Chondrocyte (in vitro differentiated cells): ENCODE data around the gene KIAA0319L. TPM values are rescaled to one million over a fixed set of nuclear protein-coding genes. Genes with fewer than 3 reads are reported as not detected.
A peak's percentile ranks its signal among the peaks of the same experiment; 100 is the strongest.

Experiments used
- DNase-seq: peaks from one replicate; pipeline ENCODE4 v3.0.0; 2021; ENCODE audit warnings: mixed read lengths, low spot score
- H3K27ac Mint-ChIP-seq: one replicate; pipeline ENCODE4 v1.8.0; 2021; ENCODE audit warnings: mild to moderate bottlenecking, moderate library complexity, mixed read lengths; ENCODE audit not compliant: unreplicated experiment
- H3K27me3 Mint-ChIP-seq: 2 replicates; pipeline ENCODE4 v1.8.0; 2021; ENCODE audit warnings: low read depth, mixed read lengths
- H3K36me3 Mint-ChIP-seq: 2 replicates; pipeline ENCODE4 v1.8.0; 2021; ENCODE audit warnings: low read depth, mixed read lengths
- H3K4me1 Mint-ChIP-seq: 2 replicates; pipeline ENCODE4 v1.8.0; 2021; ENCODE audit warnings: low read depth, mild to moderate bottlenecking, mixed read lengths
- H3K4me3 Mint-ChIP-seq: one replicate; pipeline ENCODE4 v1.8.0; 2021; ENCODE audit warnings: mild to moderate bottlenecking, moderate library complexity, mixed read lengths; ENCODE audit not compliant: unreplicated experiment
- H3K9me3 Mint-ChIP-seq: 2 replicates; pipeline ENCODE4 v1.8.0; 2021; ENCODE audit warnings: low read depth, mixed read lengths
- total RNA-seq: library from RNA; stranded (reverse); gene quantifications from 3 replicates; pipeline ENCODE4 v1.2.1, GENCODE V29; 2021
- TF ChIP-seq, protein P1 (sequence below): fragments of 200-600 bp; sonication (generic); IDR thresholded peaks from 2 replicates; pipeline ENCODE4 v1.5.0; 2021; ENCODE audit warnings: antibody characterized with exemption, mild to moderate bottlenecking, moderate library complexity

The KIAA0319L gene
- total RNA-seq, 1 donor from 2014 or later: 28.7 TPM

DNA sequence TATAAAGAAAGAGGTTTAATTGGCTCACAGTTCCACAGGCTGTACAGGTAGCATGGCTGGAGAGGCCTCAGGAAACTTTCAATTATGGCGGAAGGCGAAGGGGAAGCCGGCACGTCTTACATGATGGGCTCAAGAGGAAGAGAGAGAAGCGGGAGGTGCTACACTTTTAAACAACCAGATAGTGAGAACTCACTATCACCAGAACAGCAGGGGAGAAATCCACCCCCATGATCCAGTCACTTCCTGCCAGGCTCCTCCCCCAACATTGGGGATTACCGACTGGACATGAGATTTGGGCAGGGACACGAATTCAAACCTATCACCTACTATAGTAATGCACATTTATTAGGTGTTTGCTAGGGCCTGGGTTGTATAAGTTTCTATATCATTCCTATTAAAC, 170.9 kb downstream of the KIAA0319L start:
- peaks cover 3% of the 10 kb centered on the region for H3K9me3 Mint-ChIP-seq
- no peak for DNase-seq
- peaks cover 29% of the 10 kb centered on the region for H3K36me3 Mint-ChIP-seq
- no peaks in the 10 kb centered on the region for H3K4me1 Mint-ChIP-seq
- H3K27ac Mint-ChIP-seq: peak overlapping the region; percentile 30
- H3K27me3 Mint-ChIP-seq: no peaks in the 10 kb centered on the region
- H3K4me3 Mint-ChIP-seq: no peak overlapping the region
- TF ChIP-seq, protein P1, sequence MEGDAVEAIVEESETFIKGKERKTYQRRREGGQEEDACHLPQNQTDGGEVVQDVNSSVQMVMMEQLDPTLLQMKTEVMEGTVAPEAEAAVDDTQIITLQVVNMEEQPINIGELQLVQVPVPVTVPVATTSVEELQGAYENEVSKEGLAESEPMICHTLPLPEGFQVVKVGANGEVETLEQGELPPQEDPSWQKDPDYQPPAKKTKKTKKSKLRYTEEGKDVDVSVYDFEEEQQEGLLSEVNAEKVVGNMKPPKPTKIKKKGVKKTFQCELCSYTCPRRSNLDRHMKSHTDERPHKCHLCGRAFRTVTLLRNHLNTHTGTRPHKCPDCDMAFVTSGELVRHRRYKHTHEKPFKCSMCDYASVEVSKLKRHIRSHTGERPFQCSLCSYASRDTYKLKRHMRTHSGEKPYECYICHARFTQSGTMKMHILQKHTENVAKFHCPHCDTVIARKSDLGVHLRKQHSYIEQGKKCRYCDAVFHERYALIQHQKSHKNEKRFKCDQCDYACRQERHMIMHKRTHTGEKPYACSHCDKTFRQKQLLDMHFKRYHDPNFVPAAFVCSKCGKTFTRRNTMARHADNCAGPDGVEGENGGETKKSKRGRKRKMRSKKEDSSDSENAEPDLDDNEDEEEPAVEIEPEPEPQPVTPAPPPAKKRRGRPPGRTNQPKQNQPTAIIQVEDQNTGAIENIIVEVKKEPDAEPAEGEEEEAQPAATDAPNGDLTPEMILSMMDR: no peak

Other genes starting within 250 kb of the KIAA0319L start
- 35.3 to 46.5 TPM (median 36.4 TPM) in 3 replicates for gene NCDN, start 396 bp upstream of the KIAA0319L start, total RNA-seq
- gene TFAP2E, start 15.9 kb upstream of the KIAA0319L start, total RNA-seq: 0.92 to 1.4 TPM (median 0.97 TPM) in 3 replicates
- 53.1 to 70.9 TPM (median 58.9 TPM) in 3 replicates for gene PSMB2, start 84.1 kb upstream of the KIAA0319L start, total RNA-seq
- gene C1orf216, start 161.5 kb upstream of the KIAA0319L start, total RNA-seq: 23.2 to 26.1 TPM (median 24.8 TPM) in 3 replicates
- gene CLSPN, start 212.6 kb upstream of the KIAA0319L start, total RNA-seq: 4.4 to 19.6 TPM (median 4.8 TPM) in 3 replicates